ENCODE results near the gene ZBTB16. TPM values are rescaled to one million over a fixed set of nuclear protein-coding genes. Genes with fewer than 3 reads are reported as not detected.

Gene ZBTB16
- total and polyA plus RNA-seq, 8 donors = 7.9 to 318 (median 55.3) TPM

- TF ChIP-seq, protein P1, sequence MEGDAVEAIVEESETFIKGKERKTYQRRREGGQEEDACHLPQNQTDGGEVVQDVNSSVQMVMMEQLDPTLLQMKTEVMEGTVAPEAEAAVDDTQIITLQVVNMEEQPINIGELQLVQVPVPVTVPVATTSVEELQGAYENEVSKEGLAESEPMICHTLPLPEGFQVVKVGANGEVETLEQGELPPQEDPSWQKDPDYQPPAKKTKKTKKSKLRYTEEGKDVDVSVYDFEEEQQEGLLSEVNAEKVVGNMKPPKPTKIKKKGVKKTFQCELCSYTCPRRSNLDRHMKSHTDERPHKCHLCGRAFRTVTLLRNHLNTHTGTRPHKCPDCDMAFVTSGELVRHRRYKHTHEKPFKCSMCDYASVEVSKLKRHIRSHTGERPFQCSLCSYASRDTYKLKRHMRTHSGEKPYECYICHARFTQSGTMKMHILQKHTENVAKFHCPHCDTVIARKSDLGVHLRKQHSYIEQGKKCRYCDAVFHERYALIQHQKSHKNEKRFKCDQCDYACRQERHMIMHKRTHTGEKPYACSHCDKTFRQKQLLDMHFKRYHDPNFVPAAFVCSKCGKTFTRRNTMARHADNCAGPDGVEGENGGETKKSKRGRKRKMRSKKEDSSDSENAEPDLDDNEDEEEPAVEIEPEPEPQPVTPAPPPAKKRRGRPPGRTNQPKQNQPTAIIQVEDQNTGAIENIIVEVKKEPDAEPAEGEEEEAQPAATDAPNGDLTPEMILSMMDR (IDR thresholded peaks at IDR 0.05) = no peak
- TF ChIP-seq POLR2A (IDR thresholded peaks at IDR 0.05) (no peak), POLR2AphosphoS5 (IDR thresholded peaks at IDR 0.05) (no peak)
- no peaks in the 10 kb centered on the region for H3K9me3 ChIP-seq
- peaks cover 66 to 100% (median 94%) of the 10 kb centered on the region in 4 donors for H3K4me1 ChIP-seq
- H3K36me3 ChIP-seq = peaks cover 8 to 40% (median 30%) of the 10 kb centered on the region in 4 donors
- intact Hi-C loops (cut with DNase I; ENCODE audit: low total_unique reads) = loop anchor here (10.0 kb wide), 1 partner anchor 46 kb away; no protein-coding TSS in a partner anchor
- no peaks in the 10 kb centered on the region for H3K27me3 ChIP-seq
- WGBS, 5 donors = 55 to 71% (median 63%) methylated on average over 7 of the region's 7 CpGs
- H3K4me3 ChIP-seq = peak overlapping the region in 1 of 4 donors; percentile 11
- DNase-seq = no peak
- peak overlapping the region in 3 of 5 donors; percentile 3 to 99 (median 30) for H3K27ac ChIP-seq
These were observed 71.2 kb downstream of the ZBTB16 start for GRCh38 chr11:114130629-114131277.

GRCh38 chr11:114131461-114131864, 72.0 kb downstream of the ZBTB16 start:
- no peak for TF ChIP-seq EP300 (IDR thresholded peaks at IDR 0.05)
- no peak for TF ChIP-seq POLR2A (IDR thresholded peaks at IDR 0.05)
- no peak for TF ChIP-seq POLR2AphosphoS5 (IDR thresholded peaks at IDR 0.05)
- TF ChIP-seq, protein P1 (IDR thresholded peaks at IDR 0.05) = no peak
- peak overlapping the region in 4 of 5 donors; percentile 3 to 99 (median 42) for H3K27ac ChIP-seq
- no peak for DNase-seq
- peak overlapping the region in 1 of 4 donors; percentile 18 for H3K4me3 ChIP-seq
- WGBS, 5 donors = 16 to 31% (median 24%) methylated on average over 8 of the region's 8 CpGs
- H3K36me3 ChIP-seq = peaks cover 8 to 33% (median 22%) of the 10 kb centered on the region in 4 donors
- intact Hi-C loops (cut with DNase I; ENCODE audit: low total_unique reads) = loop anchor here (10.0 kb wide), 1 partner anchor 47 kb away; no protein-coding TSS in a partner anchor
- no peaks in the 10 kb centered on the region for H3K9me3 ChIP-seq
- no peaks in the 10 kb centered on the region for H3K27me3 ChIP-seq
- H3K4me1 ChIP-seq = peaks cover 68 to 100% (median 94%) of the 10 kb centered on the region in 4 donors

- H3K4me3 ChIP-seq = peak overlapping the region in 1 of 4 donors; percentile 4
- no peak for DNase-seq
- TF ChIP-seq POLR2A (IDR thresholded peaks at IDR 0.05) = no peak
- TF ChIP-seq, protein P1 (IDR thresholded peaks at IDR 0.05) = no peak
- no peak for TF ChIP-seq EP300 (IDR thresholded peaks at IDR 0.05)
- no peak for TF ChIP-seq POLR2AphosphoS5 (IDR thresholded peaks at IDR 0.05)
- peaks cover 73 to 100% (median 98%) of the 10 kb centered on the region in 4 donors for H3K4me1 ChIP-seq
- WGBS, 5 donors = 77 to 91% (median 88%) methylated on average over 9 of the region's 9 CpGs
- H3K27me3 ChIP-seq = no peaks in the 10 kb centered on the region
- intact Hi-C loops (cut with DNase I; ENCODE audit: low total_unique reads) = loop anchor here (10.0 kb wide), 1 partner anchor 48 kb away; no protein-coding TSS in a partner anchor
- H3K36me3 ChIP-seq = peaks cover 7 to 29% (median 15%) of the 10 kb centered on the region in 4 donors
- H3K9me3 ChIP-seq = no peaks in the 10 kb centered on the region
- H3K27ac ChIP-seq = peak overlapping the region in 3 of 5 donors; percentile 3 to 99 (median 55)
These were observed 72.9 kb downstream of the ZBTB16 start for GRCh38 chr11:114132417-114132816.

GRCh38 chr11:114132944-114133394, 73.5 kb downstream of the ZBTB16 start:
- no peak for DNase-seq
- Histone ChIP-seq H3K27ac (peak overlapping the region in 4 of 5 donors; percentile 3 to 99 (median 77)), H3K27me3 (no peaks in the 10 kb centered on the region), H3K9me3 (no peaks in the 10 kb centered on the region), H3K4me3 (no peak overlapping the region), H3K4me1 (peaks cover 79 to 100% (median 98%) of the 10 kb centered on the region in 4 donors), H3K36me3 (peaks cover 1 to 28% (median 15%) of the 10 kb centered on the region in 4 donors)
- intact Hi-C loops (cut with DNase I; ENCODE audit: low total_unique reads) = loop anchor here (10.0 kb wide), 1 partner anchor 48 kb away; no protein-coding TSS in a partner anchor
- TF ChIP-seq EP300 (IDR thresholded peaks at IDR 0.05) = no peak
- TF ChIP-seq, protein P1 (IDR thresholded peaks at IDR 0.05) = no peak
- TF ChIP-seq POLR2AphosphoS5 (IDR thresholded peaks at IDR 0.05) = no peak
- no peak for TF ChIP-seq POLR2A (IDR thresholded peaks at IDR 0.05)
- 84 to 89% (median 86%) methylated on average over 6 of the region's 6 CpGs for WGBS, 5 donors

Measured in stomach (tissue), 9 donors.